Head of caudate nucleus (tissue), 42 donors: ENCODE results near the gene HYAL3.
"Not testable (repeated sequence)": the region's sequence is repeated elsewhere in the genome, so short reads cannot be mapped to it uniquely, and the experiment has no call there.

Source experiments
- DNase-seq, 42 donors: peaks; one replicate each; pipeline versions ENCODE4 v3.0.0 to v3.0.0-alpha.2; 2020 to 2021; ENCODE audit warnings: mixed read lengths in 7 of 42
- intact Hi-C: fragments of 100-400 bp; cut with DNase I; formaldehyde crosslinking; loops from one replicate; pipeline ENCODE4 v1.15.0; 2022

The HYAL3 gene

GRCh38 chr3:50296721-50297383, 2.4 kb downstream of the HYAL3 start:
- DNase-seq, result no peak
- intact Hi-C loops, result no loop called here

GRCh38 chr3:50295553-50296431, 3.4 kb downstream of the HYAL3 start:
- DNase-seq, result peak in 27 of 42 donors; percentile 37 to 86 (median 60)
- intact Hi-C loops, result no loop called here

- intact Hi-C loops, result loop anchor here (5.0 kb wide), 1 partner anchor 33 kb away; the partner anchor contains the start of gene TUSC2
- DNase-seq, result no peak
Measured at GRCh38 chr3:50294492-50295403, 4.5 kb downstream of the HYAL3 start.

- no peak for DNase-seq
- intact Hi-C loops, result loop anchor here (5.0 kb wide), 1 partner anchor 33 kb away; the partner anchor contains the start of gene TUSC2
Measured at GRCh38 chr3:50294089-50294488, 5.1 kb downstream of the HYAL3 start.

- intact Hi-C loops, result loop anchor here (5.0 kb wide), 1 partner anchor 34 kb away; the partner anchor contains the start of gene TUSC2
- no peak for DNase-seq
Measured at GRCh38 chr3:50293079-50293801, 6.0 kb downstream of the HYAL3 start.

GRCh38 chr3:50292159-50293078, 6.8 kb downstream of the HYAL3 start, which contains the start of gene IFRD2:
IFRD2 (minus strand) TSS chr3:50292429; CDS start chr3:50292274, 155 bp downstream.
- intact Hi-C loops, result loop anchor here (5.0 kb wide), 1 partner anchor 35 kb away; the partner anchor contains the start of gene TUSC2
- DNase-seq, result peak; percentile 97 to 99 (median 98)

GRCh38 chr3:50290161-50290641, 9.0 kb downstream of the HYAL3 start:
- intact Hi-C loops, result loop anchor here (5.0 kb wide), 1 partner anchor 37 kb away; the partner anchor contains the start of gene TUSC2
- no peak for DNase-seq

- DNase-seq, result no peak
- intact Hi-C loops, result no loop called here
Measured at GRCh38 chr3:50289130-50289529, 10.1 kb downstream of the HYAL3 start.

GRCh38 chr3:50288387-50289007, 10.7 kb downstream of the HYAL3 start:
- intact Hi-C loops, result no loop called here
- DNase-seq, result no peak

- DNase-seq, result no peak
Measured at GRCh38 chr3:50287262-50287661, 11.9 kb downstream of the HYAL3 start.

GRCh38 chr3:50286322-50287227, 12.6 kb downstream of the HYAL3 start:
- intact Hi-C loops, result no loop called here
- DNase-seq, result peak in 1 of 42 donors; percentile 12

More at GRCh38 chr3:50287262-50287661, 11.9 kb downstream of the HYAL3 start:
- intact Hi-C loops, result no loop called here

GRCh38 chr3:50284121-50284520, 15.1 kb downstream of the HYAL3 start:
- DNase-seq, intact Hi-C loops: not testable (repeated sequence)

- no peak for DNase-seq
- intact Hi-C loops, result loop anchor here (5.0 to 10.0 kb wide), 3 partner anchors 45 to 165 kb away; partner anchors contain the start of genes GNAT1, HYAL2 and TUSC2
Measured at GRCh38 chr3:50279255-50280016, 19.8 kb downstream of the HYAL3 start.

GRCh38 chr3:50278880-50279224, 20.4 kb downstream of the HYAL3 start, which contains the start of gene LSMEM2:
LSMEM2 (plus strand) TSS chr3:50279087; CDS start chr3:50279114, 27 bp downstream.
- intact Hi-C loops, result loop anchor here (5.0 to 10.0 kb wide), 3 partner anchors 46 to 164 kb away; partner anchors contain the start of genes GNAT1, HYAL2 and TUSC2
- DNase-seq, result peak in 9 of 42 donors; percentile 39 to 71 (median 55)
